NOMO-1 (cell line): Measurements from ENCODE around the gene CSPG4.
A peak's percentile ranks its signal among the peaks of the same experiment; 100 is the strongest.
"Not testable (repeated sequence)": the region's sequence is repeated elsewhere in the genome, so short reads cannot be mapped to it uniquely, and the experiment has no call there.

ENCODE experiments used
- DNase-seq, 2 experiments: peaks; one replicate each; lab custom pipeline; 2025; ENCODE audit not compliant: unreplicated experiment in 2 of 2; lab: John Stamatoyannopoulos, UW

CSPG4 gene

GRCh38 chr15:75633922-75634321 is 78.7 kb downstream of the CSPG4 start:
- not testable (repeated sequence) for DNase-seq

DNA sequence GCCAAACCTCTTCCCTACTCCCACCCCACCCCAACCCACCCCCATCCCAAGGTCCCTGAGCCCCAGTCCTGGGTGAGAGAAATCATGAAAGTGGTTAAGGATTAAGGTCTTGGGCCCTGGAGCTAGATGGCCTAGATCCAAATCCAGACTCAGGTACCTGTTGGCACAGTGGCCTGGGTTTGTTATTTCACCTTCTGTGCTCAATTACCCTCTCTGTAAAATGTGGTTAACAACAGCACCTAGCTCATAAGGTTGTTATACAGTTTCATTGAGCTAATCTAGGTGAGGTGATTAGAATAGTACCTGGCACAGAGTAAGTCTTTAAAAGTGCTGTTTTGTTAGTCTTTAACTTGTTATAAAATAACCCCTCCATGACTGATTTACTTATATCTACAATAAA is 80.7 kb downstream of the CSPG4 start:
- DNase-seq, result no peak

GRCh38 chr15:75625542-75626347 is 86.9 kb downstream of the CSPG4 start, which contains the start of gene SNUPN:
Gene SNUPN (minus strand): TSS chr15:75625725. CDS start chr15:75621051, 4,674 bp downstream.
- peak; percentile 92 to 94 for DNase-seq
